OCI-LY3 (cell line): Measurements from ENCODE around the gene CACNA2D3.

Experiments
- H2AFZ ChIP-seq: fragments of 200-600, 300-600 bp; shearing (Covaris generic); 2 replicates; pipeline ENCODE4 v1.6.0; 2014; ENCODE audit warnings: antibody characterized with exemption, low read depth, low read length
- H3K27ac ChIP-seq: fragments of 200-600, 300-600 bp; sonication (generic); 2 replicates; pipeline ENCODE4 v1.5.1; 2014; ENCODE audit warnings: mild to moderate bottlenecking, low read length, moderate library complexity, mixed read lengths
- H3K27me3 ChIP-seq: fragments of 200-600, 300-600 bp; sonication (generic); 2 replicates; pipeline ENCODE4 v1.6.1; 2014; ENCODE audit warnings: low read depth, low read length, mixed read lengths
- H3K36me3 ChIP-seq: fragments of 200-600, 300-600 bp; sonication (generic); replicated peaks from 2 replicates; pipeline ENCODE3; 2014; ENCODE audit warnings: low read depth, low read length, mixed read lengths
- H3K4me1 ChIP-seq: fragments of 300-600, 200-600 bp; sonication (generic); 2 replicates; pipeline ENCODE4 v1.6.1; 2014; ENCODE audit warnings: low read length, mixed read lengths
- H3K4me2 ChIP-seq: fragments of 200-600, 300-600 bp; sonication (generic); 2 replicates; pipeline ENCODE4 v1.6.1; 2014; ENCODE audit warnings: low read length, mixed read lengths
- H3K4me3 ChIP-seq: fragments of 300-600, 200-600 bp; sonication (generic); 2 replicates; pipeline ENCODE4 v1.5.1; 2014; ENCODE audit warnings: antibody characterized with exemption, mild to moderate bottlenecking, low read length, moderate library complexity
- H3K79me2 ChIP-seq: fragments of 300-600, 200-600 bp; shearing (Covaris generic); 2 replicates; pipeline ENCODE4 v1.6.1; 2014; ENCODE audit warnings: mild to moderate bottlenecking, low read length, mixed read lengths
- H3K9ac ChIP-seq: fragments of 300-600, 200-600 bp; shearing (Covaris generic); 2 replicates; pipeline ENCODE4 v1.6.0; 2014; ENCODE audit warnings: mild to moderate bottlenecking, low read length, moderate library complexity
- H3K9me3 ChIP-seq: fragments of 200-600, 300-600 bp; shearing (Covaris generic); 2 replicates; pipeline ENCODE4 v1.6.1; 2014; ENCODE audit warnings: low read length, mixed read lengths; ENCODE audit not compliant: insufficient read depth
- H4K20me1 ChIP-seq: fragments of 200-600, 300-600 bp; sonication (generic); 2 replicates; pipeline ENCODE4 v1.6.1; 2016; ENCODE audit warnings: low read length, mixed read lengths; ENCODE audit not compliant: insufficient read depth
- EZH2phosphoT487 ChIP-seq: fragments of 200-600 bp; shearing (Covaris generic); IDR thresholded peaks from 2 replicates; pipeline ENCODE4 v1.6.1; 2018; ENCODE audit warnings: antibody characterized with exemption, mixed run types, low read depth
- TF ChIP-seq, protein P1 (sequence below): fragments of 200-600, 300-600 bp; sonication (generic); IDR thresholded peaks from 2 replicates; pipeline ENCODE4 v1.5.1; 2014; ENCODE audit warnings: antibody characterized with exemption, low read length, low read depth

The CACNA2D3 gene

DNA sequence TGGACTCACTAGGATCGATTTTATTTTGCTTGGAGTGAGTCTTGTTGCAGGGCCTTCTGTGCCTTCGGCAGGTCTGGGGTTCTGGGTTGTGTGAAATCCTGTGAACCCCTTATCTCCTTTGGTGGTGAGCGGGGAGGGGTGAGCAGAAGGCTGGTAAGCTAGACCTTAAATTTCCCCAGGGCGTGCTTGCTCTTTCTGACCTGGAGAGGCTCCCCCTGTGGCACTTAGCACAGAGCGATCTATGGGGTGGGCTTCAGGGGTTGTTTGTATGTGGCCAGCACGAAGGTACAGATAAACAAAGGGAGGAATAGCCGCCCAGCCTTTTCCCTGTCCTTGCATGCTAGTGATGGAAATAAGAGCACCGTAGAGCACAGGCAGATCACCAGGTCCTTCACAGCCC lies 11.8 kb downstream of the CACNA2D3 start:
- Histone ChIP-seq H3K79me2 (no peaks in the 10 kb centered on the region), H3K4me1 (no peaks in the 10 kb centered on the region), H3K4me3 (no peak overlapping the region), H3K27ac (no peak overlapping the region), H3K36me3 (no peaks in the 10 kb centered on the region), H3K9me3 (no peaks in the 10 kb centered on the region), H4K20me1 (no peaks in the 10 kb centered on the region), H3K9ac (no peak overlapping the region), H2AFZ (no peak overlapping the region), H3K27me3 (peaks cover 31% of the 10 kb centered on the region; the same call in 1 of the 2 replicates), H3K4me2 (no peak overlapping the region)
- no peak for TF ChIP-seq EZH2phosphoT487
- TF ChIP-seq, protein P1, sequence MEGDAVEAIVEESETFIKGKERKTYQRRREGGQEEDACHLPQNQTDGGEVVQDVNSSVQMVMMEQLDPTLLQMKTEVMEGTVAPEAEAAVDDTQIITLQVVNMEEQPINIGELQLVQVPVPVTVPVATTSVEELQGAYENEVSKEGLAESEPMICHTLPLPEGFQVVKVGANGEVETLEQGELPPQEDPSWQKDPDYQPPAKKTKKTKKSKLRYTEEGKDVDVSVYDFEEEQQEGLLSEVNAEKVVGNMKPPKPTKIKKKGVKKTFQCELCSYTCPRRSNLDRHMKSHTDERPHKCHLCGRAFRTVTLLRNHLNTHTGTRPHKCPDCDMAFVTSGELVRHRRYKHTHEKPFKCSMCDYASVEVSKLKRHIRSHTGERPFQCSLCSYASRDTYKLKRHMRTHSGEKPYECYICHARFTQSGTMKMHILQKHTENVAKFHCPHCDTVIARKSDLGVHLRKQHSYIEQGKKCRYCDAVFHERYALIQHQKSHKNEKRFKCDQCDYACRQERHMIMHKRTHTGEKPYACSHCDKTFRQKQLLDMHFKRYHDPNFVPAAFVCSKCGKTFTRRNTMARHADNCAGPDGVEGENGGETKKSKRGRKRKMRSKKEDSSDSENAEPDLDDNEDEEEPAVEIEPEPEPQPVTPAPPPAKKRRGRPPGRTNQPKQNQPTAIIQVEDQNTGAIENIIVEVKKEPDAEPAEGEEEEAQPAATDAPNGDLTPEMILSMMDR, result no peak

DNA sequence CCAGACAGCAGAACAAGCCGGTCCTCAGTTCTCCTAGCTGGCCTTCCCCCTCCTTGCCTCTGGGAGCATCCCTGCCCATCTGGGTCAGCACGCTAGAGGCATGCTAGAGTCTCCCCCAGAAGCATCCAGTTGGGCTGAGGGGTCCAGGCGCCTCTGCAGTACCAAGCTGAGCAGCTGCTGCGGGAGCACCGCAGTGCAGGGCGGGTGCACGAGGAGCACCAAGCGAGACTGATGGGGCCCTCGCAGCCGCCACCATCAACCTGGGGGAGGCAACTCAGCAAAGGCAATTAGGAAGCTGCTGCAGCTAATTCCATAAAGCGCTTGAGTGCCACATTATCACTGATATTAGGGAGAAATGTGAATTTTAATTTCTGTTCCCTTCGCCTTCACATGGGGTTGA lies 12.4 kb downstream of the CACNA2D3 start:
- H3K36me3 ChIP-seq, result no peaks in the 10 kb centered on the region
- H3K79me2 ChIP-seq, result no peaks in the 10 kb centered on the region
- no peak overlapping the region for H3K4me2 ChIP-seq
- no peak overlapping the region for H3K9ac ChIP-seq
- H3K9me3 ChIP-seq, result no peaks in the 10 kb centered on the region
- peaks cover 31% of the 10 kb centered on the region; the same call in 1 of the 2 replicates for H3K27me3 ChIP-seq
- H3K4me1 ChIP-seq, result no peaks in the 10 kb centered on the region
- no peak for TF ChIP-seq EZH2phosphoT487
- TF ChIP-seq, protein P1, result no peak
- H3K4me3 ChIP-seq, result no peak overlapping the region
- no peak overlapping the region for H3K27ac ChIP-seq
- H2AFZ ChIP-seq, result no peak overlapping the region
- H4K20me1 ChIP-seq, result no peaks in the 10 kb centered on the region

DNA sequence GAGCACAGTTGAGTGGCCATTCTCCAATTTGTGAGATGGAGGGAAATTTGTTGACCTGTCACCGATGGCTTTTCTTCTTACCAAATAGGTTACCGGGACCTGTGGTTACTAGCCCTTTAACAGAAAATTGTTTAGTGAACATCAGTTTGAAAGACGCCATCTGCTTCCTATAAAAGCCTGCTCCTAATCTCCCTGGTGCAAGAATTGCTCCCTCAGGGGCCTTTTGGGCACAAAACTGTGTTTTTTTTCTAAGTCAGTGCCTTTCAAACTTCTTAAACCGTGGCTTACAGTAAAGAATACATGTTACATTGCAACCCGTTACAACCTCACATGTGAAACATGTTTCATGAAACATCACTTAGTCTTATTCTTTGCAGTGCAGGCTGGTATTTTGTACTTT lies 15.0 kb downstream of the CACNA2D3 start:
- Histone ChIP-seq H3K9me3 (no peaks in the 10 kb centered on the region), H3K4me1 (no peaks in the 10 kb centered on the region), H3K9ac (no peak overlapping the region), H3K36me3 (no peaks in the 10 kb centered on the region), H3K4me2 (no peak overlapping the region), H4K20me1 (no peaks in the 10 kb centered on the region), H3K27me3 (peaks cover 46% of the 10 kb centered on the region), H3K27ac (no peak overlapping the region), H3K4me3 (no peak overlapping the region), H2AFZ (no peak overlapping the region), H3K79me2 (no peaks in the 10 kb centered on the region)
- TF ChIP-seq, protein P1, result no peak
- TF ChIP-seq EZH2phosphoT487, result no peak

DNA sequence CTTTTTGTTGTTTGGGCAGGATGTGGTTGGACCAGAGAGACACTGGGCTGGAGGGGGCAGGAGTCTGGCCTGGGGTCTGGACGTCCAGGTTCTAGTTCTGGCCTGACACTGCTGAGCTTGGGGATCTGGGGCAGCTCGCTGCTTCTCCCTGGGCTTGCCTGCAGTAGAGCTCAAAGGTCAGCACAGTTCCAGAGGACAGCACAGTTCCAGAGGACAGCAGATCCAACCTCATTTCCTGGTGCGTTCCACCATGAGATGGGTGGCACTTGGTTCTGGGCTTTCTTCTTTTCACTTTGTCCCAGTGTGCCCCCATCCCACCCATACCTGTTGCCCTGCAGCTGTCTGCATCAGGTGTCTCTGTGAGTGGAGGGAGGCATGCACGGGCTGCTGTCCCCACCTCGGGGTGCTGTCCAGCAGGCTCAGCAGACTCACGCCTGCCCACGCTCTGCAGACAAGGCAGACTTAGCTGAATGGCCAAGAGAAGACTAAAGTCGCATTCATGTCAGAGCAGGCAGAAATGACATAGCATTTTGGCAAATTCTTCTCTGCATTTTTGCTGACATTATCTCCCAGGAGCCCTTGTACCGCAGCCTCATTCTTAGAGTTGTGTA lies 16.7 kb downstream of the CACNA2D3 start:
- Histone ChIP-seq H3K27me3 (peaks cover 54% of the 10 kb centered on the region), H3K4me1 (no peaks in the 10 kb centered on the region), H3K4me3 (no peak overlapping the region), H3K4me2 (no peak overlapping the region), H3K36me3 (no peaks in the 10 kb centered on the region), H4K20me1 (no peaks in the 10 kb centered on the region), H3K79me2 (no peaks in the 10 kb centered on the region), H3K9ac (no peak overlapping the region), H3K9me3 (no peaks in the 10 kb centered on the region), H3K27ac (no peak overlapping the region), H2AFZ (no peak overlapping the region)
- TF ChIP-seq EZH2phosphoT487, result no peak
